AG10803 (cell line): ENCODE measurements around the gene HTT.
A peak's percentile ranks its signal among the peaks of the same experiment; 100 is the strongest.

ENCODE experiments used
- DNase-seq: peaks from one replicate; pipeline ENCODE4 v3.0.0; 2010; ENCODE audit warnings: low read depth
- H3K4me3 ChIP-seq: 2 replicates; pipeline ENCODE4 v1.5.1; 2011; ENCODE audit warnings: mild to moderate bottlenecking, low read length, control low read depth
- TF ChIP-seq, protein P1 (sequence below): conservative IDR thresholded peaks from 2 replicates; pipeline ENCODE4 v1.5.1; 2011; ENCODE audit warnings: mild to moderate bottlenecking, low read length, control low read depth, inconsistent platforms

The HTT gene

GRCh38 chr4:3207531-3208037 is 133.1 kb downstream of the HTT start:
- no peak overlapping the region for H3K4me3 ChIP-seq
- TF ChIP-seq, protein P1, sequence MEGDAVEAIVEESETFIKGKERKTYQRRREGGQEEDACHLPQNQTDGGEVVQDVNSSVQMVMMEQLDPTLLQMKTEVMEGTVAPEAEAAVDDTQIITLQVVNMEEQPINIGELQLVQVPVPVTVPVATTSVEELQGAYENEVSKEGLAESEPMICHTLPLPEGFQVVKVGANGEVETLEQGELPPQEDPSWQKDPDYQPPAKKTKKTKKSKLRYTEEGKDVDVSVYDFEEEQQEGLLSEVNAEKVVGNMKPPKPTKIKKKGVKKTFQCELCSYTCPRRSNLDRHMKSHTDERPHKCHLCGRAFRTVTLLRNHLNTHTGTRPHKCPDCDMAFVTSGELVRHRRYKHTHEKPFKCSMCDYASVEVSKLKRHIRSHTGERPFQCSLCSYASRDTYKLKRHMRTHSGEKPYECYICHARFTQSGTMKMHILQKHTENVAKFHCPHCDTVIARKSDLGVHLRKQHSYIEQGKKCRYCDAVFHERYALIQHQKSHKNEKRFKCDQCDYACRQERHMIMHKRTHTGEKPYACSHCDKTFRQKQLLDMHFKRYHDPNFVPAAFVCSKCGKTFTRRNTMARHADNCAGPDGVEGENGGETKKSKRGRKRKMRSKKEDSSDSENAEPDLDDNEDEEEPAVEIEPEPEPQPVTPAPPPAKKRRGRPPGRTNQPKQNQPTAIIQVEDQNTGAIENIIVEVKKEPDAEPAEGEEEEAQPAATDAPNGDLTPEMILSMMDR = peak; percentile 40
- DNase-seq = peak; percentile 77

- TF ChIP-seq, protein P1 = no peak
- DNase-seq = no peak
- no peak overlapping the region for H3K4me3 ChIP-seq
These were observed 134.3 kb downstream of the HTT start for GRCh38 chr4:3208826-3209225.

GRCh38 chr4:3209551-3210325 is 135.3 kb downstream of the HTT start:
- TF ChIP-seq, protein P1 = no peak
- no peak overlapping the region for H3K4me3 ChIP-seq
- DNase-seq = no peak

GRCh38 chr4:3210467-3210866 is 136.0 kb downstream of the HTT start:
- TF ChIP-seq, protein P1 = no peak
- H3K4me3 ChIP-seq = no peak overlapping the region

DNA sequence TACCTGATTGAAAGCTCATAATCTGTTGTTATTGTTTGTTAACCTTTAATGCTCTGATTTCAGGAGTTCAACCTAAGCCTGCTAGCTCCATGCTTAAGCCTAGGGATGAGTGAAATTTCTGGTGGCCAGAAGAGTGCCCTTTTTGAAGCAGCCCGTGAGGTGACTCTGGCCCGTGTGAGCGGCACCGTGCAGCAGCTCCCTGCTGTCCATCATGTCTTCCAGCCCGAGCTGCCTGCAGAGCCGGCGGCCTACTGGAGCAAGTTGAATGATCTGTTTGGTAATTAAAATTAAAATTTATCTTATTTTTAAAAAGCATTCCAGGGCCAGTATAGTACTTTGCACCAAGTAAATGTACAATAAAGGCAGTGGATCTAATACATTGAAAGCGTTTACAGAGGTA is 137.4 kb downstream of the HTT start:
- no peak for DNase-seq
- no peak overlapping the region for H3K4me3 ChIP-seq
- TF ChIP-seq, protein P1 = no peak

More at GRCh38 chr4:3210467-3210866, 136.0 kb downstream of the HTT start:
- DNase-seq = no peak

DNA sequence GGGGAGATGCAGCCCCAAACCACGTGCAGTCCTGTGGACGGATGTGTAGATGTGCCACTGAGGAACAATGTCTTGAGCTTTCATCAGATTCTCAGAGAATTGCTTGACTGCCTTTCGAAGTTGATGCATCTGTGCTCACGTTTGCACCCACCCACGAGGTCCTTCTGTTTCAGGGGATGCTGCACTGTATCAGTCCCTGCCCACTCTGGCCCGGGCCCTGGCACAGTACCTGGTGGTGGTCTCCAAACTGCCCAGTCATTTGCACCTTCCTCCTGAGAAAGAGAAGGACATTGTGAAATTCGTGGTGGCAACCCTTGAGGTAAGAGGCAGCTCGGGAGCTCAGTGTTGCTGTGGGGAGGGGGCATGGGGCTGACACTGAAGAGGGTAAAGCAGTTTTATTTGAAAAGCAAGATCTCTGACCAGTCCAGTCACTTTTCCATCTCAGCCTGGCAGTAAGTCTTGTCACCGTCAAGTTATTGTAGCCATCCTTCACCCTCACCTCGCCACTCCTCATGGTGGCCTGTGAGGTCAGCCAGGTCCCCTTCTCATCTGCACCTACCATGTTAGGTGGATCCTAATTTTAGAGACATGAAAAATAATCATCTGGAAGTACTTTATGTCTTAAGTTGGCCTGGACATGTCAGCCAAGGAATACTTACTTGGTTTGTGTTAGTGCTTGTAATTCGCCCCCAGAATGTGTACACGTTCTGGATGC is 138.1 kb downstream of the HTT start:
- TF ChIP-seq, protein P1 = no peak
- no peak for DNase-seq
- no peak overlapping the region for H3K4me3 ChIP-seq

DNA sequence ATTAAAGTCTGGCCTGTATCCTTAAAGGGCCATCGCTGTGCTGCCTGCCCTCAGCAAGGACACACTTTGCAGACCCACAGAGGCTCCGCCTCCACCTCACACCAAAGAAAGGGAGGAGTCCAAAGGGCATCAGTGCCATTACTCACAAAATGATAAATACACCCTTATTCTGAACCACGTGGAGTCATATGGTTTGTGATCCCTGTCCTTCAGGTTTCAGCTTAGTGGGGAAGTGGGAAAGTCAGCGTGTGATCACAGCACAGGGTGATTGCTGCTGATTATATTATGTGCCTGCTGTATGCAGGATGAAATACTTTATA is 138.6 kb downstream of the HTT start:
- TF ChIP-seq, protein P1 = no peak
- no peak overlapping the region for H3K4me3 ChIP-seq

More for the DNA sequence above, 138.6 kb downstream of the HTT start:
- no peak for DNase-seq
